ENCODE data around the gene LMX1A. TPM values are rescaled to one million over a fixed set of nuclear protein-coding genes. Genes with fewer than 3 reads are reported as not detected.

LMX1A gene
- total RNA-seq, 2 experiments from 2014 or later = not detected

DNA sequence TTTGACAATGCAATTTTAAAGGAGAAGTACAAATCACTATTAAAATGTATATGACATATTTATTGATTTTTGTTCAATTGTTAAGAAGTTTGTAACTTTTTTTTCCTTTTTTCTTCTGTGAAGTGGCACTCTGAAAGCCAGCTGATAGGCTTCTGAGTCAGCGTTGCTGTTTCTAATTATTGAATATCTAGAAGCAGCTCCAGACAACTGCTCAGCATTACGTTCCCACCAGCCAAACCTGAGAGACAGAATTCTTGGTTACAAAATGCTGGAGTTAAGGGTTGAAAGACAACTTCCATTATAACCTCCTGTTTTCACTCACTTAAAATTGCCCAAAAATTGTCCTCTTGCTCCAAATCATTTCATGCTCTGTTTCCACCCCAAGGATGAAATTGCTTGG lies 31.4 kb upstream of the LMX1A start:
- DNase-seq = no peak
- no peaks in the 10 kb centered on the region for H3K9me3 Mint-ChIP-seq
- no peak overlapping the region for H3K4me3 Mint-ChIP-seq
- H3K27me3 Mint-ChIP-seq = peaks cover 58% of the 10 kb centered on the region
- H3K27ac Mint-ChIP-seq = no peak overlapping the region
- peaks cover under 1% of the 10 kb centered on the region for H3K36me3 Mint-ChIP-seq (ENCODE audit: low read depth)
- no peak for ATAC-seq
- TF ChIP-seq, protein P1, sequence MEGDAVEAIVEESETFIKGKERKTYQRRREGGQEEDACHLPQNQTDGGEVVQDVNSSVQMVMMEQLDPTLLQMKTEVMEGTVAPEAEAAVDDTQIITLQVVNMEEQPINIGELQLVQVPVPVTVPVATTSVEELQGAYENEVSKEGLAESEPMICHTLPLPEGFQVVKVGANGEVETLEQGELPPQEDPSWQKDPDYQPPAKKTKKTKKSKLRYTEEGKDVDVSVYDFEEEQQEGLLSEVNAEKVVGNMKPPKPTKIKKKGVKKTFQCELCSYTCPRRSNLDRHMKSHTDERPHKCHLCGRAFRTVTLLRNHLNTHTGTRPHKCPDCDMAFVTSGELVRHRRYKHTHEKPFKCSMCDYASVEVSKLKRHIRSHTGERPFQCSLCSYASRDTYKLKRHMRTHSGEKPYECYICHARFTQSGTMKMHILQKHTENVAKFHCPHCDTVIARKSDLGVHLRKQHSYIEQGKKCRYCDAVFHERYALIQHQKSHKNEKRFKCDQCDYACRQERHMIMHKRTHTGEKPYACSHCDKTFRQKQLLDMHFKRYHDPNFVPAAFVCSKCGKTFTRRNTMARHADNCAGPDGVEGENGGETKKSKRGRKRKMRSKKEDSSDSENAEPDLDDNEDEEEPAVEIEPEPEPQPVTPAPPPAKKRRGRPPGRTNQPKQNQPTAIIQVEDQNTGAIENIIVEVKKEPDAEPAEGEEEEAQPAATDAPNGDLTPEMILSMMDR (IDR thresholded peaks at IDR 0.05) = no peak
- intact Hi-C loops (cut with micrococcal nuclease) = no loop called here
- ChIA-PET POLR2A (no interaction called here), CTCF (interaction anchor here (1.4 to 4.7 kb wide), 3 partner anchors 14 to 526 kb away, joined by 3 to 29 read pairs (median 4); no protein-coding TSS in a partner anchor)
- H3K4me1 Mint-ChIP-seq (ENCODE audit: low read depth) = peaks cover 3% of the 10 kb centered on the region

DNA sequence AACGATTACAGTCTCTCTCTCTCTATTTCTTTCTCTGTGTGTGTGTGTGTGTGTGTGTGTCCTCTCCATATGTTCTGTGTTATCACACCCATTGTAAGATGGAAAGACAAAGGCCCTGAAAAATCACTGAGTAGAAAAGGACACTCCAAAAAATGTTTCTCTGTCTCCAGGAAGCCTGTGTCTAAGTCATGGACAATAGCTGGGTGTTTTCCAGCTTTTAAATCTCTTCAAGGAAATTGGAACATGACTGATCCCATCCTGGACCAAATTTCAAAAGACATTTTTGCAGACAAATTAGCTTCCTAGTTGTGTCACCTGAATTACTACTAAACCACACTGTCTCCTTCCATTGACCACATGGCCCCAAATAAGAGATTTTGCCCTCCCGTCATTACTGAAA lies 31.0 kb upstream of the LMX1A start:
- ChIA-PET CTCF (interaction anchor here (0.6 to 4.7 kb wide), 3 partner anchors 14 to 1717 kb away, joined by 3 to 29 read pairs (median 5); no protein-coding TSS in a partner anchor), POLR2A (interaction anchor here (1.2 kb wide), 1 partner anchor 9 kb away, joined by 3 read pairs; no protein-coding TSS in a partner anchor)
- TF ChIP-seq, protein P1 (IDR thresholded peaks at IDR 0.05) = no peak
- H3K27ac Mint-ChIP-seq = no peak overlapping the region
- ATAC-seq = no peak
- no peak for DNase-seq
- no peaks in the 10 kb centered on the region for H3K4me1 Mint-ChIP-seq (ENCODE audit: low read depth)
- intact Hi-C loops (cut with micrococcal nuclease) = no loop called here
- no peaks in the 10 kb centered on the region for H3K9me3 Mint-ChIP-seq
- no peaks in the 10 kb centered on the region for H3K36me3 Mint-ChIP-seq (ENCODE audit: low read depth)
- H3K27me3 Mint-ChIP-seq = peaks cover 56% of the 10 kb centered on the region
- no peak overlapping the region for H3K4me3 Mint-ChIP-seq

DNA sequence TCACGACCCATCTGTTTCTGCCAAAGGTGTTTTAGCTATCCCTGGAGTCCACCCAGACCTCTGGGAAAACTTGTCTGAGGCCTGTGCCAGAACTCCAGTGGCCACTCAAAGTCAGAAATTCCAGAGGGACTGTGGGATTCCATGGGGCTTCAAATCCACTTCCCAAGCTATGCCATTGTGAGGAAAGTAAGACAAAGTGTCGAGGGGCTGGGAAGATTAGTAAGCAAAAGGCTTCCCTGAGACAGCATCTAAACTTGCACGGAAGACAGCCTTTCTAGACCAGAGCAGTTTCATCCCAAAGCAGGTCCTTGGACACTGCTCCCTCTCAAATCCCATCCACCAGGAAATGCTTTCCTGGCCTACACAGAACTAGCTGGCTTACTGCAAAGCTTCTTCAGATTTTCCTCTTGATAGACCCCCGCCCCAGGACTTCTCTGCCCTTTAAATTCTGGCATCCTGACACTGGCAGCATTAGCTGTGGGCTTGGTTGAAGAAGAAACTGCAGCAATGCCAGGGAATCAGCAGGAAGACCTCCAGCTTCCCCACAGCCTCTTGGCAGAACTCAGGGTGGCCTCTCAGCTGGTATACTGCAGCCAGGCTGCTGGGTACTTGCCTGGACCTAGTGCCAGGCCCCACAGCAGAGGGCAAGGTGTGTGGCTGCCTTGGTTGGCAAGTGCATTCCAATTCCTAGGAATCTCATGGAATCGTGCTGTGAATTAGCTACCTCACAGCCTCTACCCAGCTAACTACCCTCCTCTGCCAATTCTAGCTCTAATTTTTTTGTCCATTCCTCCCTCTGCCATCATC lies 27.3 kb upstream of the LMX1A start:
- no peak overlapping the region for H3K27ac Mint-ChIP-seq
- TF ChIP-seq, protein P1 (IDR thresholded peaks at IDR 0.05) = no peak
- ATAC-seq = no peak
- peaks cover 38% of the 10 kb centered on the region for H3K27me3 Mint-ChIP-seq
- no peaks in the 10 kb centered on the region for H3K9me3 Mint-ChIP-seq
- no peaks in the 10 kb centered on the region for H3K36me3 Mint-ChIP-seq (ENCODE audit: low read depth)
- no peaks in the 10 kb centered on the region for H3K4me1 Mint-ChIP-seq (ENCODE audit: low read depth)
- DNase-seq = no peak
- CTCF ChIA-PET = interaction anchor here (0.9 to 6.7 kb wide), 5 partner anchors 9 to 218 kb away, joined by 3 to 57 read pairs (median 3); no protein-coding TSS in a partner anchor
- intact Hi-C loops (cut with micrococcal nuclease) = no loop called here
- H3K4me3 Mint-ChIP-seq = no peak overlapping the region
- POLR2A ChIA-PET = no interaction called here

DNA sequence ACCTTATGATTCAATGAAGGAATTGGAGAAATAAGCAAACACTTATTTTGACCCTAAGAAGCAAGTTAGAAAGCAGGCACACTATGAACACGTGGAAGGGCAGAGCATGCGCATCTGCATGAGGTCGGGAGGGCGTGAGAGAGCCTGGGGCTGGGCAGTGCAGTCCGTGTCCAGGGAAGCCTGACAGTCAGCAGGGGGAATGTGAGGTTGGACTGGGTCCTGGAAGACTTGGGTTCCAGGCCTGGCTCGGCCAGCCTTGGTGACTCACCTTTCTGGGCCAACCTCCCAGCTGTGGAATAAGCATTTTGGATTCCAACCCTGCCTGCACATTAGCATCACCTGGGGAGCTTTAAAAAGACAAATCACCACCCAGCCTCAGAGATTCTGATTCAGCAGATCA lies 26.6 kb upstream of the LMX1A start:
- DNase-seq = no peak
- ATAC-seq = no peak
- Mint-ChIP-seq H3K36me3 (ENCODE audit: low read depth) (no peaks in the 10 kb centered on the region), H3K4me1 (ENCODE audit: low read depth) (no peaks in the 10 kb centered on the region), H3K4me3 (no peak overlapping the region), H3K27me3 (peaks cover 33% of the 10 kb centered on the region), H3K27ac (no peak overlapping the region), H3K9me3 (no peaks in the 10 kb centered on the region)
- TF ChIP-seq, protein P1 (IDR thresholded peaks at IDR 0.05) = no peak
- ChIA-PET POLR2A (no interaction called here), CTCF (interaction anchor here (1.3 to 6.7 kb wide), 3 partner anchors 10 to 219 kb away, joined by 3 to 57 read pairs (median 21); no protein-coding TSS in a partner anchor)
- intact Hi-C loops (cut with micrococcal nuclease) = no loop called here

All from activated CD8-positive, alpha-beta T cell treated with anti-CD3 and anti-CD28 coated beads for 36 hours (primary cell).